IPS-18c (cell line): ENCODE data around the gene CPA2.
"Not testable (repeated sequence)": the region's sequence is repeated elsewhere in the genome, so short reads cannot be mapped to it uniquely, and the experiment has no call there.

Experiments used
- H3K4me3 ChIP-seq: 2 replicates; pipeline ENCODE4 v1.7.0; 2013; ENCODE audit warnings: low read depth, mild to moderate bottlenecking, low read length, moderate library complexity; ENCODE audit not compliant: insufficient read depth
- H3K9me3 ChIP-seq: one replicate; pipeline ENCODE4 v1.6.1; 2013; ENCODE audit warnings: mild to moderate bottlenecking, low read length, moderate library complexity; ENCODE audit not compliant: control insufficient read depth, insufficient read depth

CPA2 gene

DNA sequence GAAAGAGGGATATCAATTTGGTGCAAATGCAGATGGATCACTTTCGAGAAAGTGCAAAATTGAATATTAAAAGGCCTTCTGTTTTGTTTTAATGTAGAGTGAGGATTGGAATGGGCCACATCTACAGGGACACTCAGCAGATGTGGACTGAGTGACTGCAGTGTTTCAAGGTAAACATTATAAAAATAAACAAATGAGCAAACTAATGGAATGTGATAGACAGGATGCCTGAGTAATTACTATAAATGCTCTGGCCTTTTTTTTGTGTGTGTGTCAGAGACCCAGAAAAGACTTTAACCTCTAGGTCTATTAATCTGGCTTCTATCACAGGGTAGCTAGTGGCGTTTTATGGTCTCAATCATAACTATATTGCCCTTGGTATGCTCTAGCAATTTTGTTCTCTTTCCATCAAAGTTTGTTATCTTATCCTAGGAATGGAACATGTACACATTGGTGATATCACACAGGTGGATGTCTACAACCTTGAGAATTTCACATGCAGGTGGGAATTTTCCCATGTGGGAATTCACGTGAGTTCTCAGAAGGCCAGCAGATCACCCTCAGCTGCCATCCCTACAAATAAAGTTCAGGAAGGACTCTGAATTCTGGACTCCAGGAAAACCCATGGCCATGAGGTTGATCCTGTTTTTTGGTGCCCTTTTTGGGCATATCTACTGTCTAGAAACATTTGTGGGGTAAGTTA, at the start of gene CPA2:
Gene CPA2, plus strand, starts transcription at position 606 of the 703 bp plus-strand sequence. Its CDS starts 19 bp downstream, at position 625.
- no peak within 1 kb of the TSS for H3K4me3 ChIP-seq

DNA sequence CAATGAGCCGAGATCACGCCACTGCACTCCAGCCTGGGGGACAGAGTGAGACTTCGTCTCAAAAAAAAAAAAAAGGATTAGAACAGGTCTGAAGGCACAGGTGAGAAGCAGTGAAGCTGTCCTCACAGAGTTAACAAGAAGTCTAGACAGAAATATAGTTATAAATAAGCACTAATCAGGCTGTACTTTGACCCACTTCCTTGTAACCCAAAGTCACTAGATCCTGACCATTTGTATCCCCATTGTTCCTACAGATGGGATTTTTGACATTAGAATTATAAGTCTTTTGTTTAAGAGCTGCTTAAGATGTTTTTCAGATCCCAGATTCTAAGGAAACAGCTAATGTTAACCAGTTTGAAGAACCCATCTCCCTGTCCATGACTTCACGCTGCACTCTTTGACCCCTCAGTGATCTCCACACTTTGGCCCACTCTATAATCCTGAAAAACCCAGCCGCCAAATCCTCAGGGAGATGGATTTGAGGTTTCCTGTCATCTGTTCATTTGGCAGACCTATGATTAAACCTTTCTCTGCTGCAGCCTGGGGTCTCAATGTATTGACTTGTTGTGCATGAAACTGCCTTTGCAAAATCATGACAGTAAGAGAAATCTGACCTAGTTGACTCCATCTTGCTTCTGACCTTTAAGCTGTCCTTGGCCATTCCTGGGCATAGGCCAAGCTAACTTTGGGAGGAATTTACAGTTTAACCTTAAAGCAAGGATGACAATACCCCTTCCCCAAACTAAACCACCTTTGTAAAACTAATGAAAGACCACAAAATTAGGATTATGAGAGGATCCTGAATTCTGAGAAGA, 47.6 kb upstream of the CPA2 start:
- H3K4me3 ChIP-seq: no peak overlapping the region
- H3K9me3 ChIP-seq: no peaks in the 10 kb centered on the region

More for the DNA sequence above, at the start of gene CPA2:
- no peaks in the 10 kb centered on the region for H3K9me3 ChIP-seq

DNA sequence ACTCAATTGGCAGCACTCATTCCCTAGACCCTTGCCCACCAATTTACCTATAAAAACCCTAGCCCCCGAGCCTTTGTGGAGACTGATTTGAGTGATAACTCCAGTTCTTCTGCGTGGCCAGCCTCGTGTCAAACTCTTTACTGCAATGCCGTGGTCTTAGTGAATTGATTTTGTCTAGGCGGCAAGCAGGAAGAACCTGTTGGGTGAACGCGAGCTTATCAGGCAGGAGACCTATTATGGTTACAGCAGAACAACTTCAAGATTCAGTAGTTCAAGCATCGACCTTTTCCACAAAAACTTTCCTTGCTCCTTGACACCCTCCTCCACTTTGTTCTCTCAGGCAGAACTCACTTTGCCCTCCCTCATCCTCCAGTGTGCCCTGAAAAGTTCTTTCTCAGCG, 46.8 kb upstream of the CPA2 start:
- Histone ChIP-seq H3K9me3 (no peaks in the 10 kb centered on the region), H3K4me3 (no peak overlapping the region)

DNA sequence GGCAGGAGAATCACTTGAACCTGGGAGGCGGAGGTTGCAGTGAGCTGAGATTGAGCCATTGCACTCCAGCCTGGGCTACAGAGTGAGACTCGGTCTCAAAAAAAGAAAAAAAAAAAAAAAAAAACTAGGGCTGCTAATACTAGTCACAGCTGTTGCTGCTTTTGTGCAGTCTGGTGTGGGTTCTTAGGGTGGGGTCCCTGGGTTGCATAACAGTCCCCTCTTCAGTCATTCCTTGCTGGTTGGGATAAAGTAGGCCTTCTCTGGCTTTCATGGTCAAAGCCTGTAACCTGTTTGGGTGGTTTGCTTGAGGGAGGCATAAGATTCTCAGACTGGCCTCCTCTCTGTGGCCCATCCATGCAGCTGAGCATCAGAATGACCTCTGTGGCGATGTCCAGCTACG, 44.9 kb upstream of the CPA2 start:
- Histone ChIP-seq H3K4me3 (no peak overlapping the region), H3K9me3 (no peaks in the 10 kb centered on the region)

DNA sequence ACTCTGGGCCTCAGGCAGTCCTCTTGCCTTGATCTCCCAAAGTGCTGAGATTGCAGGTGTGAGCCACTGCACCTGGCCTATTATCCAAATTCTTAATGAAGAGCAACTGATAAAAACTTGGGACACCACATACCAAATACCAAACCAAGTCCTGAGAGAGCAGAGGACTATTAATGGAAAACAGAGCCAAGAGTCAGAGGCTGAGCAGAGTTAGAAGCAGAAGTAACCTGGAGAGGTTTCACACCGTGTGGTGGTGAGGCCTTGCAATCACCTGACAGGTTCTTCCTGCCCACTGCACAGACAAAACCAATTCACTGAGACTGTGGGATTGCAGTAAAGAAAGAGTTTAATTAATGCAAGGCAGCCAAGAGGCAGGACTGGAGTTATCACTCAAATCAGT, 43.0 kb upstream of the CPA2 start:
- H3K9me3 ChIP-seq: no peaks in the 10 kb centered on the region
- no peak overlapping the region for H3K4me3 ChIP-seq

DNA sequence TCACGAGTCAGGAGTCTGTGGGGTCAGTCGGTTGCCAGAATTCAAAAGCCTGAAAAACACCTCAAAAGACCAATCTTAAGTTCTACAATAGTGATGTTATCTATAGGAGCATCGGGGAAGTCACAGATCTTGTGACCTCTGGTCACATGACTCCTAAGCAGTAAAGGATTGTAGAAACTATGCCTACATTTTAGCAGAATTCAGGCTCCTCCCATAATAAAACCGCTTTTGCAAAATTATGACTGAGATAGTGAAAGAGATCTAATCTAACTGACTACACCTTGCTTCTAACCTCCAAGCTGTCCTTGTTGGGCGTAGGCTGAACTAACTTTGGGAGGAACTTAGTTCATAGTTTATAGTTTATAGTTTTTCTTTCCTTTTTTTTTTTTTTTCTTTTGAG, 42.5 kb upstream of the CPA2 start:
- Histone ChIP-seq H3K9me3 (no peaks in the 10 kb centered on the region), H3K4me3 (no peak overlapping the region)

DNA sequence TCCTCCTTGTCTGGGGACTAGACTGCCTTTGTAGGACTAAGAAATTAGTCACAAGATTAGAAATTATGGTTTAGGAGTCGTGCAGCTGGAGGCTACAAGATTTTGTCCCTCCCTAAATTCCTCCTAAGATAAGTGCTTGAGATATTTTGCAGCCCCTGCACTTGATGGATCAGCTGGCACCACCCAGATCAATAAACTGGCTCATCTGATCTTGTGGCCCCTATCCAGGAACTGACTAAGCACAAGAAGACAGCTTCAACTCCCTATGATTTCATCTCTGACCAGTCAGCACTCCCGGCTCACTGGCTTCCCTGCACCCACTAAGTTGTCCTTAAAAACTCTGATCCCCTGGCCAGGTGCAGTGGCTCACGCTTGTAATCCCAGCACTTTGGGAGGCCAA, 41.7 kb upstream of the CPA2 start:
- not testable (repeated sequence) for H3K4me3 ChIP-seq, H3K9me3 ChIP-seq

DNA sequence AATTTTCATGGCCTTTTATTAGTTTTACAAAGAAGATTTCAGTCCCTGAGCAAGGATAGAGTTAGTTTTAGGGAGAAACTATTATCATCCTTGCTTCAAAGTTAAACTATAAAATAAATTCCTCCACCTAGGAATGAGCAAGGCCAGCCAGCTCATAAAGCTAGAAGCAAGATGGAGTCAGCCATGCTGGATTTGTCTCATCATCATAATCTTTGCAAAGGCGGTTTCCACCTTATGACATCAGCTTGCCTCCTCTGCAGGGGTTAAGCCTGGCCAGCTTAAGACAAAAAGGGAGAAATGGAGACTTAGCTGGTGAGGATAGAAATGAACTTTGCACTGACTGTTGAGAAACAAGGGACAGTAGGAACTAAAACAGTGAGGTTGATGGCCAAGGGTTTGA, 40.3 kb upstream of the CPA2 start:
- H3K4me3 ChIP-seq: no peak overlapping the region
- H3K9me3 ChIP-seq: no peaks in the 10 kb centered on the region

DNA sequence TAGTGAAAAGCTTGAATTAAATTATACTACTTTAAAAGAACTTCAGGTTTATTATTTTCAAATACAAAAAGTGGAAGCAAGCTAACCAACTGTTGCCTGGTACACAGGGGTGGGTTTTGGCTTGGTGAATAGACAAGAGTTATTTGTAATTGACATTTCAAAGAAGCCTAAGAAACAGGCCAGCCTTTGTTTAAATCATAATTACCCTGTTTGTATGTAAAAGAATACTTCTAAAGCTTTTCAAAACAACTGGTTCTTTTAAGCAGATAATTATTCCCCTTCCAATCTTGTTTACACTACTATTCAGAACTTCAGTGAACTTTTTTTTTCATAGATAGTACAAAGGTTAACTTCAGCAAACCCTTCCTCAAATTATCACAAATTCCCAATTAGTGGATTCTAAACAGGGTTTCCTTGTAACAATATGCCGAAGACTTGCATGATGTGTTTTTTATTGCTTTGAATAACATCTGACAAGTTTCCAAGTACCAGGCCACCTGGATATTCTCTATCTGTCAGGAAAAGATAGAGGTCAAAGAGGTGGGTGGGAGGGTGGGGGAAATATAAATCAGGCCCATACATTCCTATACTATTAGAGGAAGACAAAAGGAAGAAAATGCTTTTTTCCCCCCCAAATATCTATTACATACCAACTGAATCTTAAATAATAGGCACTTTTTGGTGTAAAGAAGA, 38.6 kb upstream of the CPA2 start:
- H3K9me3 ChIP-seq: no peaks in the 10 kb centered on the region
- H3K4me3 ChIP-seq: no peak overlapping the region

DNA sequence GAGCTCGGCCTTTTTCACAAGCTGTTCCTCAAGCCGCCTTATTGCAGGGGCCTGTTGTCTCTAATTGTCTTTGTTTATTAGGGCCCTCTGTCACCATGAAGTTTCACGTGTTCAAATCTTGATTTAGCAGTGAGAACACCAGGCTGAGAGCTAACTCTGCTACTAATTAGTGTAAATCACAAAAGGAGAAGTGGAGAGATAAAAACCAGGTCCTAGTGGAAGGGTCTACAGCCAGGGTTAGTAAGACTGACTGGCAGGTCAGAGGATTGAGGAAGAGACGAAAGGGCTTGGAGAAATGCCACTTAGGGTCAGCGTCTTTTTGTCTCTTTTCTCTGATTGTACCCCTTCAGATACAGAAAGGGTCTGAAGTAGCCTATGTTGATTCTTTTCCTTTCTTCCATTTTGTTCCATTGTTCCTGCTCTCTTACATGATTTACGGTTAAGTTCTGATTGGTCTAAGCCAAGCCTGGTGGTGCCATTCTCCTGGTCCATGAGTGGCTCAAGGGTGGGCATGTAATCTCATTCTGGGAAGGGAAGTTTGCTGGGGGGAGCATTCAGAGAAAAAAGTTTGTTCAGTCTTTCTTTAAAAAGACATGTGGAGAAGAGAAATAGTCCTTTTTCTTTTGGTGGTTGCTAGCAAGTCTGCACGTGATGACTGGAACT, 37.7 kb upstream of the CPA2 start:
- H3K4me3 ChIP-seq: no peak overlapping the region
- no peaks in the 10 kb centered on the region for H3K9me3 ChIP-seq

DNA sequence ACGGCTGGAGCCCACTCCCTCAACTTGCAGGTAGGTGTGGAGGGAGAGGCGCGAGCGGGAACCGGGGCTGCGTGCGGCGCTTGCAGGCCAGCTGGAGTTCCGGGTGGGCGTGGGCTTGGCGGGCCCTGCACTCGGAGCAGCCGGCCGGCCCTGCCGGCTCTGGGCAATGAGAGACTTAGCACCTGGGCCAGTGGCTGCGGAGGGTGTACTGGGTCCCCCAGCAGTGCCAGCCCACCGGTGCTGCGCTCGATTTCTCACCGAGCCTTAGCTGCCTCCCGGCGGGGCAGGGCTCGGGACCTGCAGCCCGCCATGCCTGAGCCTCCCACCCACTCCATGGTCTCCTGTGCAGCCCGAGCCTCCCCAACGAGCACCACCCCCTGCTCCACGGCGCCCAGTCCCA, 36.7 kb upstream of the CPA2 start:
- not testable (repeated sequence) for H3K9me3 ChIP-seq, H3K4me3 ChIP-seq

DNA sequence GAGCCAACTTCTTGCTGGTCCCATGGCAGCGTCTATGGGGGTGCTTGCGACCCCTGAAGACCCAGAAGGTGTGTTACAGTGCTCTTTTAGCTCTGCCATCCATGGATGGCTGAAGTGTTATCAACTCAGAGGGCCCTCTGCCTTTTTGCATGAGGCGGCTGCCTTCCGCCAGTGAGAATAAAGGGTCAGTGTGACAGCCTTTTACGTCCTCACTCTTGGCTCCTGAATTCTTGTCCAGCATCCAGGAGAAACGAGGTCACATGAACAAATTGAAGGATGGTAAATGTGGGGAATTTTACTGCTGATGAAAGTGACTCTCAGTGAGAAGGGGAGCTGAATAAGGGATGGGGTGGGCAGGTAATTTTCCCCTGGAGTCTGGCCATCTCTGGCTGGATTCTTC, 34.9 kb upstream of the CPA2 start:
- Histone ChIP-seq H3K4me3 (no peak overlapping the region), H3K9me3 (no peaks in the 10 kb centered on the region)

DNA sequence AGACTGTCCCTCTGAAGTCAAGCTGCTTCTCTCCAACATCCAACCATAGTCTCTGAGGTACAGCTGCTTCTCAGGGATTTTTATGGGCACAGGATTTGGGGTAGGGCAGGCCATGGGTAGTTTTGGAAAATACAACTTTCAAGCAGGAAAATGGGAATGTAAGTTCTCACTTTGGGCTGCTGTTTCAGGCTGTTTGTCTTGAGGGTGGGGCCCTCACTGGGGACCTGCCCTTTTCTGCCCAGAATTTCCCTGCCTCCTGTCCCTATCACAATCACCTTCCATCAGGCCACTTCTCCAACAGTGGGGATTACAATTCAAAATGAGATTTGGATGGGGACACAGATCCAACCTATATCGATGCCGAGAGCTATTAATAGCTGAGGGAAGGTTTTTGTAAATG, 34.5 kb upstream of the CPA2 start:
- no peaks in the 10 kb centered on the region for H3K9me3 ChIP-seq
- H3K4me3 ChIP-seq: no peak overlapping the region

DNA sequence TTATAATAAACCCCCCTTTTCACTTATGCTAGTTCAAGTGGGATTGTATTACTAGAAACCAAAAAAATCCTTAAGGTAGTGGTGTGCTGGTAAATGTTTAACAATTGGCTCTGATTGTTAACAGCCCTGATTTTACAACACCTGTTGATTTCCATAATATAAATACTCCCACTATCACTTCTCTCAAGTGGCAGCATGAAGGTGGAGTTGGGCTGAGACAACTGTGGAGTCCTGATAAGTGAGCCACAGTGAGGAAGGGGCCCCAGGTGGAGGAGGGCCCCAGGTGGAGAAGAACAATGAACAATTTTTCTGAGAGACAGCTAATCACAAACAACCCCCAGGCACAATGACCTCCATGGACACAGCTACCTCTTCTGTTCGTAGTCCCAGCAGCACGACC, 32.6 kb upstream of the CPA2 start:
- no peak overlapping the region for H3K4me3 ChIP-seq
- H3K9me3 ChIP-seq: no peaks in the 10 kb centered on the region

DNA sequence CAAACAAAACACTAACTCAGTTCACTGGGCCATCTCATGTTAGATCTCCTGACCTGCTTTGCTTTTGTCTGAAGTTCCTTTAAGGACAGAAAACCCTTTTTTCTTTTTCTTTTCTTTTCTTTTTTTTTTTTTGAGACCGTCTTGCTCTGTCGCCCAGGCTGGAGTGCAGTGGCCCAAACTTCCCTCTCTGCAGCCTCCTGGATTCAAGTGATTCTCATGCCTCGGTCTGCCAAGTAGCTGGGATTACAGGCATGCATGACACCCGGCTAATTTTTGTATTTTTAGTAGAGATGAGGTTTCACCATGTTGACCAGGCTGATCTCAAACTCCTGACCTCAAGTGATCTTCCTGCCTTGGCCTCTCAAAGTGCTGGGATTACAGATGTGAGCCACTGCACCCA, 30.3 kb upstream of the CPA2 start:
- not testable (repeated sequence) for H3K4me3 ChIP-seq, H3K9me3 ChIP-seq

DNA sequence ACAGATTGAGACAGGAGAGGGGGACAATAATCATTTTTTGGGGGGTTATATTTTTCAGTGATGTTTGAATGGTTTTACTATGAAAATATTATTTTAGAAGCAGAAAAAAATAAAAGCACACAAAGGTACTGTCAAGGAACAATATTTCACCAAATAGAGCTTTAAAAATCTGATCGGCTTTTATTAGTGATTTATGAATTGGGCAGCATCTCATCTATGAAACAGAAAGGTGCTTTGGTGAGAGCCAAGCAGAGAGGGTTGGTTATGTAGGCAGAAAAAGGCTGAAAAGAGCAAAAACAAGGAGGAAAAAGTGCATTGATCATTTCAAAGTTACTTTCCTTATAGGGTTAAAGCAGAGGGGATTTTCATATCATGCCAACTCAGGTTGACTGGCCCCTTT, 26.4 kb upstream of the CPA2 start:
- H3K9me3 ChIP-seq: no peaks in the 10 kb centered on the region
- H3K4me3 ChIP-seq: no peak overlapping the region

DNA sequence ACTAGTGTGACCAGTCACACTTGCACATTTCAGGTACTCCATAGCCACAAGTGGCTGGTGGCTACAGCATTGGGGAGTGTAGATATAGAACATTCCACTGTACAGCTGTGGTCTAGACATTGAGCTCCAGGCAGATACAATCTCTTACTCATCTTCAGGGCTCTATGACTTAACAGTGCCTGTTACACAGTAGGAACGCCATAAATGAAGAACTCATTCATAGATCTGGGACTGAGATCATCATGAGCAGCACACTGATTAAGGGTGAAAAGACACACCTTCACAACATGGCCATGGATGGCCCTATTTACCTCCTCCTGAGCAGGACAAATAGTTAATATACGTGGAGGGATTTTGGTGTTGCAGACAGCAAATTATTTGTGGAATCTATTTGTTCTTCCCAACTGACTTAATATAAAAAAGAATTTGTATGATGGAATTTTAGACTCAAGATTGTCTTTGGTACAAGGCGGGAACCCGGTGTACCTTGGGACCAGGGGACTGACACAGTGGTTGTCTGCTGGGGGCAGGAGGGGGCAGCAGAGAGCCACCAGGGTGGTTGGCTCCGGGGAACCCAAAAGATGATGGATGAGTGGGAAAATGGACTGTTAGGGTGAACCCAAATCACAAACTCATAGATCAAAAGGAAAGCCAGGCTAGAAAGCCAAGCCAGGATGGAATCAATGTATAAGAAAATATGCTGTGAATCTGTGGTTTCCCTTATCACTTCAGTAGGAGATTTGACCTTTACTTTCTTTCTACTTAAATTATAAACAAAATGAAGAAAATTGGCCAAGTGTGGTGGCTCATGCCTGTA, 24.3 kb upstream of the CPA2 start:
- Histone ChIP-seq H3K9me3 (no peaks in the 10 kb centered on the region), H3K4me3 (no peak overlapping the region)
